ENCODE results near the gene CYP2W1. TPM values are rescaled to one million over a fixed set of nuclear protein-coding genes. Genes with fewer than 3 reads are reported as not detected.

Gene CYP2W1
- total RNA-seq, 1 donor from 2014 or later = not detected

DNA sequence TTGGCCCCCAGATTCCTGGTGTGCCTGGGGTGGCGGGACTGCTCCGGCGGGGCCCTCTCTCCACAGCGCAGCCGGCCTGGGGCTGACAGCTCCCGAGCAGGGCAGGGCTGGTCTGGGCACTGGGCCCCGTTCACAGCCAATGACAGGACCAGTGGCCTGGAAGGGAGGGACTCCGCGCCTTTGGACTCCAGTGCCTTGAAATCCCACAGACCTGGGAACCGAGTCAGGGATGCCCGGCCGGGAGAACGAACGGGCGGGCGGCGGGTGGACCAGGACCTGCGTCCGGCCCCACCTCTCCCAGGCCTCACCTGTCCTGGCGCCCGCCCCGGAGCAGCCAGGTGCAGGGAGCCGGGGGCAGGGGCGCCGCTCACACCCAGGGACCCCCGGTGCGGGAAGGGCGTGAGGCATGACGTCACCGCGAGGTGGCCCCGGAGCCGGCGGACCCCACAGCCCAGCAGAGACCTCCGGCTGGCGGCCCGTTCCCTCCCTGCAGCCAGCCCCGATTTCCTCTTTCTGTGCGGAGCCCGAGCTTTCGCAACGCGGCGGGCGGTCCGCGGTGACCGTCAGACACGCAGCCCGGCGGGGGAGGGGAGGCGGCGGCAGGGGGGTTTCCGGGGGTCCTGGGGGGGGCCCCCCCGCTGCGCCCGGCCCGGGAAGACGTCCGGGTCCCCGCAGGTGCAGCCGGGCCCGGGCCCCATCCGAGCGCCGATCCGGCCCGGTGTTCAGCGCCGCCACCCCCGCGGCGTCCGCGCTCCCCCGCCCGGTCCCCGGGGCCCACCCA lies 29.2 kb upstream of the CYP2W1 start:
- H3K4me3 ChIP-seq (ENCODE audit: low read depth, low read length) = peak overlapping the region; percentile 42
- DNase-seq (ENCODE audit: low read depth) = no peak
- TF ChIP-seq CTCF (conservative IDR thresholded peaks at IDR 0.05; ENCODE audit: low read depth, low read length) = no peak

- peak within 1 kb of the TSS; percentile 42 for H3K4me3 ChIP-seq (ENCODE audit: low read depth, low read length)
- peak; percentile 12 for TF ChIP-seq CTCF (conservative IDR thresholded peaks at IDR 0.05; ENCODE audit: low read depth, low read length)
- DNase-seq (ENCODE audit: low read depth) = no peak
Observed at GRCh38 chr7:954330-955238, 28.4 kb upstream of the CYP2W1 start, which contains the start of gene ADAP1. Gene ADAP1 (minus strand): TSS chr7:954680. CDS start chr7:954477, 203 bp downstream.

- no peak for DNase-seq (ENCODE audit: low read depth)
Observed at GRCh38 chr7:956031-956430, 26.9 kb upstream of the CYP2W1 start.

DNA sequence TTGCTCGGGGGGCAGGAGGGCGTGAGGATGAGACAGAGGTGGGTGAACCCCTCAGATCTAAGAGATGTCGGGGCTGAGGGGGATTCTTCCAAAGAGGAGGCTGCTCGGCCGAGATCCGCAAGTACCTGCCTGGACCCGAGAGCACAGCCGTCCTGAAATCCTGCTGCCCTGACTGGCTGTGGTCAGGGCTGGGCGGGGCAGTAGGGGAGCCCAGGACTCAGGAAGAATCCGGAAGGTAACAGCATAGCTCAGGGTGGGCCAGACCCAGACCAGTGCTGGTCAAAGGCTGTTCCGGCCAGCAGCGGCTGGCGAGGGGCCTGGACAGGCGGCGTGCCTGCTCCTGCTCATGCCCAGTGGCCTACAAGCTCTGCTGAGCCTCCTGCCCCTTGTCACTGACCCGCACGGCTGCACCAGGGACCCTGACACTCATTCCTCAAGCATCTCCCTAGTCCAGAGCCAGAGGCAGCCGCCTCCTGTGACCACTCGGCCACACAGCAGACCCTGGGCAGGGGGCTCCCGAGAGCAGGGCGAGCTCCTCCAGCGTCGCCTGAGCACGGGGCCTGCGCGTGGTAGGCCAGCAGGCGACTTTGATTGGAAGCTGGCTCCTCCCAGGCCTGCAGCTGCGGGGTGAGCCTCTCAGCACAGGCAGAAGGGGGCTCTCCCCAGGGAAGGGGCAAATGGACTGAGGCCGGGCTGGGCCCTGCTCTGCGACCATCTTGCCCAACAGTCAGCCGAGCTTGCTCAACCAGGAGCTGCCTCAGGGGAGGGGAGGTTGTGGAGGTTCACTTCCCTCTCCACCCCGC lies 25.4 kb upstream of the CYP2W1 start:
- no peak for DNase-seq (ENCODE audit: low read depth)
- H3K4me3 ChIP-seq (ENCODE audit: low read depth, low read length) = no peak overlapping the region
- TF ChIP-seq CTCF (conservative IDR thresholded peaks at IDR 0.05; ENCODE audit: low read depth, low read length) = no peak

More at GRCh38 chr7:956031-956430, 26.9 kb upstream of the CYP2W1 start:
- no peak overlapping the region for H3K4me3 ChIP-seq (ENCODE audit: low read depth, low read length)
- TF ChIP-seq CTCF (conservative IDR thresholded peaks at IDR 0.05; ENCODE audit: low read depth, low read length) = no peak

DNA sequence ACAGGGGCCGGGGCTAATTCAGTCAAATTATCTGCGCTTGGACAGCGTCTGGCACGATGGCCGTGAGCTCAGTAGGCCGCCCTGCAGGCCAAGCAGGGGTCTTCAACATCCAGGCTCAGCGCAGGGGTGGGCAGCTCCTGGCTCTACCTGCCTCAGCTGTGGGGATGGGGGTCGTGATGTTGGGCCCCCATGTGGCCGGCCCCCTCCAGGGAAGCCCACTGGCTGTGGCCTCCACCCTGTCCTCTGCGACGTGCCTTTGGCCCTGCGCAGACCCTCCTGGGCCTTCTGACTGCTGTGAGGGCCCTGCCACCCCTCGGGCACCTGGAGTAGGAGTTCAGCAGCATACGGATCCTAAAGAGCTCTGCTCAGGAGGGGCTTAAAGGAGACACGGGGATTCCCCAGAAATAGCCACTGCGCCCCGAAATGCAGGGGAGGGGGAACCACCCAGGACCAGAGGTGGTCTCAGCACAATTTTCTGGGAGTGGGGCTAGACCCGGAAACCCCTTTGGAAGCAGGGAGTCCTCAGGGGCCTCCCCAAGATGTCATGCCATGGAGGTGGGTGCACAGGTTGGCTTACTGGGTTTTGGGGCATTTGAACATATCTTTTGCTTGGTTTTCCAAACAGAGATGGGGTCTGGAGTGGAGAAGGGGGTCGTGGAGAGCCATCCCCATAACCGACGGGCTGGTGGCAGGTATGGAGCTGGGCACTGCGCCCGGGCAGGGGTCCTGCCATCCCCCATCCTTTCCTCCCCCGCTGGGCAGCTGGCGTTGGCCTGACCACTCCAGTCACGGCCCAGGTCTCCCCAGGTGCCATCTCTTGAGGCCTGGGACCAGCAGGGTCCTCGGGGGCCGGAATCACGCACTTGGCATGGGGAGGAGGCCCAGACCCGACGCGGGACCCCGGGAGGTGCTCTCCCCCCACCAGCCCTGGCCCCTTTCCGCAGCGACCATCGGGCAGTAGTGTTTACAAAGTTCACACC lies 24.5 kb upstream of the CYP2W1 start:
- H3K4me3 ChIP-seq (ENCODE audit: low read depth, low read length) = no peak overlapping the region
- no peak for TF ChIP-seq CTCF (conservative IDR thresholded peaks at IDR 0.05; ENCODE audit: low read depth, low read length)
- no peak for DNase-seq (ENCODE audit: low read depth)

All from epithelial cell of proximal tubule (primary cell).